KBM-7 (cell line): ENCODE results near the gene GALNT1.

ENCODE experiments used
- DNase-seq: peaks from one replicate; pipeline ENCODE4 v3.0.0-alpha.2; 2015
- in situ Hi-C: fragments of 300-500 bp; cut with MboI; formaldehyde crosslinking; loops from 2 replicates; pipeline ENCODE4 v1.14.3; 2020; ENCODE audit warnings: low sequenced_read_pairs, low pct_unique_long_range_greater_than_20kb, mixed read lengths

Gene GALNT1

DNA sequence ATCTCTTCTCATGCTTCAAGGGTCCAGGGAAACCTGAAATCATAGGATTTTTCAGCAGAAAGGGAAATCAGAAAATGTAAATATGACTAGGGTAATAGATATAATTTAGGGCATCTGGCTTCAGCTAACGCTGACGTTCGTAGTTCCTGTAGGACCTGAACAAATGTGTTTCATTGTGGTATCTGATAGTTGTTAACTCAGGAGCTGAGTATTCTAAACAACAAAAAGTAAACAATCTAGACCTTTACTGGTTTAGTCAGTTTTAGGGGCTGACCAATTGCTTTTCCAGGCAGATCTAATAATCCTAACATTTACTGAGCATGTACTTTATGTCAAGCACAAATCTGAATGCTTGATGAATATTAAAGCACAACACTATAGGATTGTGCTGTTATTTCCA lies 114.8 kb downstream of the GALNT1 start:
- in situ Hi-C loops = no loop called here
- no peak for DNase-seq

- DNase-seq = no peak
- in situ Hi-C loops = no loop called here
Measured at GRCh38 chr18:35697869-35698268, 116.3 kb downstream of the GALNT1 start.

- no peak for DNase-seq
Measured at GRCh38 chr18:35703043-35703688, 121.6 kb downstream of the GALNT1 start.

DNA sequence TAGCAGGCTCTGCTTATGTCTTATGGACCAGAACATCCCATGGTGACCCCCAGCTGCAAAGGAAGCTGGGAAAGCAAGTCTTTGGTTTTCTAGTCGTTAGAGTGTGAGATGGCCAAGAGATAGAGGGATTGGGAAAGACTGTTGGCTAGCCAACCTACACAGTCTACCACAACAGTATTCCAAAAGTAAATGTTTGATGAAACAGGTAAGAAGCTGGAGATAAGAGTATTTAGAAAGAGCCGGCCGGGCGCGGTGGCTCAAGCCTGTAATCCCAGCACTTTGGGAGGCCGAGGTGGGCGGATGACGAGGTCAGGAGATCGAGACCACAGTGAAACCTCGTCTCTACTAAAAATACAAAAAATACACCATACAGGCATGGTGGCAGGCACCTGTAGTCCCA lies 124.4 kb downstream of the GALNT1 start:
- in situ Hi-C loops = no loop called here
- DNase-seq = no peak

More at GRCh38 chr18:35703043-35703688, 121.6 kb downstream of the GALNT1 start:
- in situ Hi-C loops = no loop called here

DNA sequence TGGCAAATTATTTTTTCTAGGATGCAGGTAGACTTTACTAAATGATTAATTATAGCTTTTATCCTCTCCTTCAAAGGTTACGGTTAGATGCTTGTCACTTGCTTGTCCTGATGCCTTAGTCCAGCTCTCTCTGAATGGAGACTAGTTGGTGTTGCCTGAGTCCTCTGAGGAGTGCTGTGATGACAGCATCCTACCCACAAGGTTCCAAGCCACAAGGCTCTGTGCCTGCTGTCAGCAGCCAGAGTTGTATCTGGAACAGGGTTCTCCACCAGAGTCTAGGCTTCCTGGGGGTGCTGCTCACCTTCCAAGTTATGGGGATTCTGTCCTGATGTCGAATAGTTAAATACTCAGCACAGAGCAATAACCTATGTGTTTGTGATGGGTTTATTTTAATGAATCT lies 125.7 kb downstream of the GALNT1 start:
- no peak for DNase-seq
- in situ Hi-C loops = no loop called here

- no peak for DNase-seq
- in situ Hi-C loops = no loop called here
Measured at GRCh38 chr18:35707674-35708073, 126.1 kb downstream of the GALNT1 start.

DNA sequence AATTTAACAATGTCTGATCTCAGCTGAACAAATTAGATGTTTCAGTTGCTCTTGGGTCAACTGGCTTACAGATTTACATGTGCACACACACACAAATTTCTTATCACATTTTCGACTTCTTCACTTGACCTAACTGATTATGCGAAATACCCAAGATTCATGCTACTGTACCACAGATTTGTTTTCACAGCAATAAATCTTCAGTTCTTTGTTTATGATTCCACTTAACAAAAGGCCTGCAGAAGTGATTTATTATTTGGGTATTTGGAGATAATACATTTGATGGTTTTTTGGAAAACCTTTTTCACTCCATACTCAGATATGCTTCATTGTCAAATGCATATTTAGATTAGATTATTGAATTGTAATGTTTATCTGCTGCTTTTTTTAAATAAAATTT lies 129.0 kb downstream of the GALNT1 start:
- in situ Hi-C loops = no loop called here
- DNase-seq = no peak

GRCh38 chr18:35711227-35711626 lies 129.7 kb downstream of the GALNT1 start:
- DNase-seq = no peak
- in situ Hi-C loops = no loop called here

DNA sequence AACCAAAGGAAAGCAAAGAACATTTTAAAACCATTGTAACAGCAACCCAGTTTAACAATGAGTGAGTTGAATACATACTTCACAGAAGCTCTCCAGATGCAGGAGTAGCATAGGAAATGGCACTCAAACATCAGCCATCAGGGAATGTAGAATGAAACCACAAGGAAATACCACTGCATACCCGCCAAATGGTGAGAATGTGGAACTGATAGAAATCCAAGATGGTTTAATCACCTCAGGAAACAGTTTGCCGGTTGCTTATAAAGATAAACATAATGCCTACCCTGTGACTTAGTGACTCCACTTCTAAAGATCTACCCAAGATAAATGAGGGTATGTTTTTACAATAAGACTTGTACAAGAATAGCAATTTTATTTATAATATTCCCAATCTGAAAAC lies 132.0 kb downstream of the GALNT1 start:
- DNase-seq = no peak
- in situ Hi-C loops = no loop called here

- in situ Hi-C loops = no loop called here
- no peak for DNase-seq
Measured at GRCh38 chr18:35714539-35714938, 133.0 kb downstream of the GALNT1 start.

- DNase-seq = no peak
- in situ Hi-C loops = no loop called here
Measured at GRCh38 chr18:35715139-35715538, 133.6 kb downstream of the GALNT1 start.

DNA sequence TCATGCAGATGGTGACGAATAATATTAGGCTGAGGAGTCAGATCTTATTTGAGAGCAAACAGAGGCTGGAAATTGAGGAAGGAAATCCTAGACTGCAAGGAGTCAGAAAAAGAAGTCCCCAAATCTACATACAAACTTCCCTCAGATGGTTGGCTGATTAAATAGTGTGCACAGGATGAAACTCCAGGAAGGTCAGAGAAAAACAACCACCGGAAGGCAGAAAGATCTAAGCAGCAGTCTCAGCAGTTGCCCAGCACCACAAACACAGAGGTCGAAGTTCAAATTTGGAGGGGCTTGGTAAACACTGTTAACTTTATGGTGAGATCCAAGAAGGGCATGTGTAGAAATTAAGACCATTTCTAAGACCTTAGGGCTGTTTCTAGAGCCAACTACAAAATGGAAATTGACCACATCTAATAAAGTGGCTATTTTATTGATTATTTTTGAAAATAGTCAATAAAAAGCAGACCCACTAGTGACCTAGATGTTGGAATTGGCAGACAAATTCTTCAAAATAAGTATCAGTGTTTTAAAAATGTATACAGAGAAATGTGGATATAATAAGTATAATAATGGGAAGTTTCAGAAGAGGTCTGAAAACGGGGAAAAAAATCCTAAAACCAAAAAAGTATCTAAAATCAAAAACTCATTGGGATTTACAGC lies 134.8 kb downstream of the GALNT1 start:
- in situ Hi-C loops = no loop called here
- DNase-seq = no peak

GRCh38 chr18:35717182-35717581 lies 135.6 kb downstream of the GALNT1 start:
- in situ Hi-C loops = no loop called here

DNA sequence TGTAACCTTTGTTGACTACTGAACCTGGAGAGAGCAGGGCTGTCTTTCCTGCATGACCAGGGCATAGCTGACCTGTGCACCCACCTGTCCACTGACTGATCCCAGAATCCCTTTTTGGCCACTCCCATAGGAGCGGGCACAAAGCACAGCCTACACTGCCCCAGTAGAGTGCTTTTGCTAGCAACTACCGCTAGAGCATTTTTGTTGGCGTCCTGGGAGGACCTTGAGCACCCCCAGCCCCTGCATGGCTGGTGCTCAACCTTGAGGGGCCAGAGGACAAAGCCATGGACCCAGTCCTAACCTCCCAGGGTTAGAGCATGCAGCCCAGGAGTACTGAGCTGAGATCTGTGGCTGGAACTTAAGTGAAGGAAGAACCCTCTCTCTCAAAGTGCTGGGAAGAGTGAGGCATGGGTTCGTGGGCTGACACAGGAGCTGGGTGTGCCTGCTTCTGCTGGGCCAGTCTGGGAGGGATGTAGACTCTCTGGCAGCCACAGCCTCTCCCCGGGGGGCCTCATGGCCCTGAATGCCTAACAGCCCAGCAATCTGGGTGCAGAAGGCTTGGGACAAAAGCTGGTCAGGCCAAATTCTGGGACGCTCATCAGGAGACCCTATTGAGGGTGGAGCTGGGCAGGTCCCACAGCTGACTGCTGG lies 140.0 kb downstream of the GALNT1 start:
- in situ Hi-C loops = no loop called here

More at GRCh38 chr18:35717182-35717581, 135.6 kb downstream of the GALNT1 start:
- DNase-seq = no peak

GRCh38 chr18:35728676-35729075 lies 147.1 kb downstream of the GALNT1 start:
- no peak for DNase-seq
- in situ Hi-C loops = no loop called here

More for the DNA sequence above, 140.0 kb downstream of the GALNT1 start:
- DNase-seq = no peak

GRCh38 chr18:35729991-35730668 lies 148.6 kb downstream of the GALNT1 start:
- in situ Hi-C loops = no loop called here
- no peak for DNase-seq

DNA sequence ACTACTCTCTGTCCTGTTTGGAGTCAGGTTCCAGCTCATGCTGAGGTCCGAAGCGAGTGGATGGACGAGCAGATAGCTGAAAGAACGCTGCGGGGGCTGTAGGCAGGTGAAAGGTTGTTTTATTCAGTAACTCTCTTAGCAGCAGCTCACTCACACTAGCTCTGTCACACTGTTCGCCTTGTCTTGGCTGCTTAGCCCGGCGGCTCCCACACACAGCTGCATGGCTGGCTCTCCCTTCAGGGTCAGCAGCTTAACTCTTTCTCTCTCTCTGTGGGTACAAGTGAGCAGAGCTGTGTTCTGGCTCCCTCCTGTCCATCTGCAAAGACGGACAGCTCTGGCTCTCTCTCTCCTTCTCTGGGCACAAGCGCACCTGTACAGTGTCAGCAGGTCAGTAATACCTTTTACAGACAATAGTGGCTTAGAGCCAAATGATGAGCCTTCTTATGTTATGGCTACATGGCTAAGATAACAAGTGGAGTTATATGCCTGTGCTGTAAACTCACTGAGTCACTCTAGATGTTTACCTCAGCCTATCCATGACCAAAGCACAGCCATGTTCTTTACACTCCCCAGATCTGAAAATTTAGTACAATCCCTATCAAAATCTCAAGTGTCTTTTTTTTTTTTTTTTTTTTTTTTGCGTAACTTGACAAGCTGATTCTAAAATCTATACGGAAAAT lies 149.3 kb downstream of the GALNT1 start:
- in situ Hi-C loops = no loop called here
- no peak for DNase-seq

DNA sequence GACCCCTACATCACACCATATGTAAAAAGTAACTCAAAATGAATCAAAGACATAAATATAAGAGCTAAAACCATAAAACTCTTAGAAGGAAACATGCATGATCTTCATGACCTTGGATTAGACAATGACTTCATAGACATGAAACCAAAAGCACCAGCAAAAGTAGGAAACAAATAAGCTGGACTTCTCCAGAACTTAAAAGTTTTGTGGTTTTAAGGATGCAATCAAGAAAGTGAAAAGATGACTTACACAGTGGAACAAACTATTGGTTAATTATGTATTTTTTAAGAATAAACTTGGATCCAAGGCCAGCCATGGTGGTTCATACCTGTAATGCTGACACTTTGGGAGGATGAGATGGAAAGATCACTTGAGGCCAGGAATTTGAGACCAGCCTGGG lies 150.2 kb downstream of the GALNT1 start:
- no peak for DNase-seq

GRCh38 chr18:35732162-35732561 lies 150.6 kb downstream of the GALNT1 start:
- no peak for DNase-seq
- in situ Hi-C loops = no loop called here

More for the DNA sequence above, 150.2 kb downstream of the GALNT1 start:
- in situ Hi-C loops = no loop called here
